ENCODE results near the gene BOLA2B.
"Not testable (repeated sequence)": the region's sequence is repeated elsewhere in the genome, so short reads cannot be mapped to it uniquely, and the experiment has no call there.

DNA sequence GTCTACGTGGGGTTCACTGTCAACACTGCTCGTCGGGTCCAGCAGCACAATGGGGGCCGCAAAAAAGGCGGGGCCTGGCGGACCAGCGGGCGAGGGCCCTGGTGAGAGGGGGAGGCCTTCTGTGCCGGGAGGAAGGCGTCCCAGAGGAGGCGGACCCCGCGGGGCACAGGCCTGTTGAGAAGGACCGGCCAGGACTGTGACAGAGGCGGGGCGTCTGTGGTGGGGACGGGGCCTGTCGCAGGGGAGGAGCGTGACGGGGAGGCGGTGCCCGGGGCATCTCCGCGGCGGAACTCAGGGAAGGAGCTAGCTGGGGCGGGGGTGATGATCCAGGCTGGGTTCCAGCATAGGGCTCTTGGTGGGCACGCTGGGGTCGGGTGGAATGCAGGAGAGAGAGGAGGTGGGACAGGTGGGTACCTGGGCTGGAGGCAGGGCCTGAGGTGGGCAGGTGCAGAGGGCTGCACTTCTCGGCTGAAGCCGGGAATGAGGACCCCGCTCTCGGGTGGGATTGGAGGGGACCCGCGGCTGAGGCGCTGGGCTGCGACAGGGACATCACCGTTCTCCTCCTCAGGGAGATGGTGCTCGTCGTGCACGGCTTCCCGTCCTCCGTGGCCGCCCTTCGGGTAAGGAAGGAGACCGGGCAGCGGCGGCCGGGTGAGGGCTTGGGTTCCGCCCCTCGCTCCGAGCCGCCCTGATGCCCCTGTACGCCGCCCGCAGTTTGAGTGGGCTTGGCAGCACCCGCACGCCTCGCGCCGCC lies 883 bp upstream of the BOLA2B start:
- not testable (repeated sequence) for TF ChIP-seq POLR2AphosphoS5, POLR2A (IDR thresholded peaks at IDR 0.05; ENCODE audit: low read depth, low read length)
